ENCODE measurements around the gene C2orf42. TPM values are rescaled to one million over a fixed set of nuclear protein-coding genes. Genes with fewer than 3 reads are reported as not detected.
A peak's percentile ranks its signal among the peaks of the same experiment; 100 is the strongest.

C2orf42 gene
- total and polyA plus RNA-seq, 10 of the 15 experiments (the other 5 are each of a cell fraction or from before 2014, with no cell fraction given), result 5.5 to 19.8 (median 11.5) TPM

- TF ChIP-seq ATF2 (IDR thresholded peaks at IDR 0.05; ENCODE audit: low read length) (peak; percentile 51; the same call in 1 of the 2 replicates), BHLHE40 (IDR thresholded peaks at IDR 0.05; ENCODE audit: borderline replicate concordance in 1 of 2, low read depth in 2 of 2, low read length in 1 of 2) (peak in 1 of 2 experiments; percentile 51; a peak in 1 of 4 replicates), REST (IDR thresholded peaks at IDR 0.05; ENCODE audit: low read depth, low read length) (no peak), BCL11A (IDR thresholded peaks at IDR 0.05; ENCODE audit: low read depth, low read length) (peak; percentile 53; the same call in 1 of the 2 replicates), FOS (IDR thresholded peaks at IDR 0.05; ENCODE audit: borderline replicate concordance, extremely low read depth, insufficient read length) (no peak), RCOR1 (conservative IDR thresholded peaks at IDR 0.05; ENCODE audit: low read depth, low read length) (no peak)
Observed at GRCh38 chr2:70145851-70146739, 44.7 kb downstream of the C2orf42 start (continued).
